ENCODE data around the gene GHRH.

The GHRH gene

GRCh38 chr20:37259865-37260264 is 1.7 kb downstream of the GHRH start:
- no peak for DNase-seq

DNA sequence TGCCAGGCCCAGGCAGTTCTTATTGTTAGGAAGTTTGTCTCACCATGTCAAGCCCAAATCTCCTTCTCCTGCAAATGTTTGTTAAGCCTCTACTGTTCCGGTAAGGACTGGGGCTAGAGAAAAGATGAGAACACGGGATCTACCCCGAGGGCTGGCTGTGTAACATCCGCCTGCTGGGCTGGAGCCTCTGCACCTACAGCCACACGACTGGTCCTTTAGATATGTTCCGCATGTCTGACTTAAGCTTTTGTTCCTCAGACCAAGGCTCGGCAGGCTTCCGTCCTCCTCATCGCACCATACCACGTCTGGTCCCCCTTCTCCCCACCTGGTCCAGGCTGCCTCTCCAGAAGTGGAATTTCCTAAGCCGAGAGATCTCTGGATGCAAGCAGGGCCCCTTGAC is 2.6 kb downstream of the GHRH start:
- no peak for DNase-seq

DNA sequence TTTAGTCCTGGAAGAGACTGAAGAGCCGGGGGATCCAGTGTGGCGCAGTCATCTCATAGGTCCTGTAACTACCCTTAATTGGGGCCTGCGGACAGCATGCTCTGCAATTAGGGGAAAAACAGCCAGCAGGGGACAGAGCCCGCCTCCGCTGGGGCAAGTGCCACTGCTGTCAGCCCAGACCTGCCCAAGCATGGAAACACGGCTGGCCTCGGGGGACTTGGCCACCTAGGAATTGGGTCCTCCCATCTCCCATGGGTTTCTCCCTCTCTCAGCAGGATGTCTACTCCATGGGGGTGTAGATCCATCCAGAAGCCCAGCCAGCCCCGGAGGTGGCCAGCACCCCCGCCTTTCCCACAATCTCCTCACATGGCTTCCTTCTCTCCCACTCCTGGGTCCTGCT is 3.6 kb downstream of the GHRH start:
- peak; percentile 46 for DNase-seq

- DNase-seq, result no peak
Observed at GRCh38 chr20:37257530-37257929, 4.1 kb downstream of the GHRH start.

DNA sequence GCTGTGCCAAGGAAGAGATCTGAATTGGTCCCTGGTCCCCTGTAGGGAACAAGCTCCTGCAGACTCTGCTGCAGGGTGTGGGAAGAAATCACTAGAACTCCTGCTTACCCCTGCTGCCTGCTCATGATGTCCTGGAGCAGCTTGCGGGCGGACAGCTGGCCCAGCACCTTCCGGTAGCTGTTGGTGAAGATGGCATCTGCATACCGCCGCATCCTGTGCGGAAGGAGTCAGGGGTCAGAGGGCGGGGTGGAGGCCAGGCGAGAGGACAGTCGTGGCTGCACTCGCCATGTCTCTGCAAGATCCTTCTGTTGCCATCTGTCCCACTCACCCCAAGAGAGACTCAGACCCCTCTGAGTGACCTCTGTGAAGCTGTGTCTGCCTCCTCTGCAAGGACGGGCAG is 5.3 kb downstream of the GHRH start:
- DNase-seq, result no peak

- no peak for DNase-seq
Observed at GRCh38 chr20:37254114-37254878, 7.3 kb downstream of the GHRH start.

DNA sequence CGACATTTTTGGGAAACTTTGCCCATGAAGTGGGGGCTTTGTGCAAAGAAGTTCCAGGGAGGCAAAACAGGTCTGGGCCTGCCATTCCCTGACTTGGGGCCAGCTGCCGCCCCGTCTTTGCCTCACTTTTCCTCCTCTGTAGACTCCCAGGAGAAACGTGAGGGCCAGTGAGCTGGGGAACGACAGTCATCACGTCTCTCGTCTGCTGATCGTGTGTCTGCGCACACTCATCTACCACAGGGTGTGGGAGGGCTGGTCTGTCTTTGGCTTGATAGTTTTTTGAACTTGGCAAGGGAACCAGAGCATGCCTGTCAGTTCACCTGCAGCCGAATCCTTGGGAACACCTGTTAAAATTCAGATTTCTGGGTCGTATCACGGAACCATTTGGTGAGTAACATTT is 8.5 kb downstream of the GHRH start:
- DNase-seq, result no peak

GRCh38 chr20:37251825-37252477 is 9.7 kb downstream of the GHRH start:
- no peak for DNase-seq

GRCh38 chr20:37249304-37249703 is 12.3 kb downstream of the GHRH start:
- no peak for DNase-seq

GRCh38 chr20:37247547-37247946 is 14.1 kb downstream of the GHRH start:
- no peak for DNase-seq

GRCh38 chr20:37246736-37247135 is 14.9 kb downstream of the GHRH start:
- DNase-seq, result no peak

GRCh38 chr20:37245216-37246150 is 16.1 kb downstream of the GHRH start:
- DNase-seq, result peak; percentile 79

DNA sequence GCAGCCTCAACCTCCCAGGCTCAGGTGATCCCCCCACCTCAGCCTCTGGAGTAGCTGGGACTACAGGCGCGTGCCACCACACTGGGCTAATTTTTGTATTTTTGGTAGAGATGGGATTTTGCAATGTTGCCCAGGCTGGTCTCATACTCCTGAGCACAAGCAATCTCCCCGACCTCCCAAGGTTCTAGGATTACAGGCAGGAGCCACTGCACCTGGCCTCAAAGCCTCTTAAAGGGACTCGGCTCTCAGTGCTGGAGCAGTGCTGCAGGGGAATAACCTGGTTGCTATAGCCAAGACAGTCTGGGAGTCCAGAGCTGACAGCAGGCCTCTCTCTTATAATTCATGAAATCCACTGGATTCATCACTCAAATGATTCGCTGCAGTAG is 17.0 kb downstream of the GHRH start:
- no peak for DNase-seq

- no peak for DNase-seq
Observed at GRCh38 chr20:37243937-37244571, 17.6 kb downstream of the GHRH start.

- no peak for DNase-seq
Observed at GRCh38 chr20:37243076-37243936, 18.3 kb downstream of the GHRH start.

DNA sequence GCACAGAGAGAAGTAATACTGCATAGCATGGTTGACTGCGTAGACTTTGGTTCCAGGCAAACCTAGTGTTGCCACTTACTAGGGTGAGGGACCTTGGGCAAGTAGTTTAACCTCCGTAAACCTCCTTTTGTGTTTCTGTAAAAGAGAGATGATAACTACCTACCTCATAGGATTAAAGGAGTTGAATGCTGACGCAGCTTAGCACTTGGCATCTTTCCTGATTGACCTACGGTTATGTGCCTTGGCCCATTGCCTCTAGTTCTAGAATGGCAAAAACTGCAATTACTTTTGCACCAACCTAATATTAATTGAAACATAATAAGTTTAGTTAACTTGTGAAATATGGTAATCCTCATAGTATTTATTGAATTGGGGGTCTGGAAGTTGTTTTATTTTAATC is 19.1 kb downstream of the GHRH start:
- DNase-seq, result no peak

GRCh38 chr20:37240337-37241067 is 21.1 kb downstream of the GHRH start:
- DNase-seq, result no peak

GRCh38 chr20:37238935-37239451 is 22.6 kb downstream of the GHRH start:
- no peak for DNase-seq

DNA sequence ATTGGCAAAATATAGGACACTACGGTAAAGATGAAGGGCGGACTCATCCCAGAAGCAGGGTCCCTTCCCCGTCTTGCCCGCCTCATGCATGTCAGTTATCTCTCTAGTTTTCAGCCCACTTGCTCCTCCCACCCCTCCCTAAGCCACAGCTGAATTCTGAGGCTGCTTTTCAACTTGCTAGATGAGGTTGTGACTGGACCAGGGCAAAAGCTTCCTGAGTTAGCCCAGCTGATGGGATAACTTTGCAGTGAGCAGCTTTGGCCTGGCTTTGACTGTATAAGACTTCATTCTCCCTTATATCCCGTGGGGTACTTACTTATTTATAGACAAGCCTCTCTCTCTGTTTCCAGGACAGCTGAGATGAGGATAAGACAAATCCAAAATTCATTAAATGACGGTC is 23.2 kb downstream of the GHRH start:
- no peak for DNase-seq

- no peak for DNase-seq
Observed at GRCh38 chr20:37237656-37238055, 24.0 kb downstream of the GHRH start.

DNA sequence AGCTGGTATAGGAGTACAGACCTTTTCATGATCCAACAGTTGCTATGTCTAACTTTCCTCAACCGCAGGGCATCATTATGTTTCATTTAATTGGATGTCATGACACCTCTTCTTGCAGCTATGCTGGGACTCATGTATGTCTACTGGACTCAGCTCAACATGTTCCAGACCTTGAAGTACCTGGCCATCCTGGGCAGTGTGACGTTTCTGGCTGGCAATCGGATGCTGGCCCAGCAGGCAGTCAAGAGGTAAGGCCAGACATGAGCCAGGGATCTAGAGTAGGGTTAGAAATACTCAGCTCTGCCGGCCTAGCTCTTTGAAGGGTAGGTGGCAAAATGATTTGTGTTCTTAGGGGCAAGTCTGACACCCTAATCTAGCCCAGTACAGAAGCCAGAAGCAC is 25.2 kb downstream of the GHRH start:
- no peak for DNase-seq

All from NCI-H1436 (cell line).